ENCODE data around the gene KLK15. TPM values are rescaled to one million over a fixed set of nuclear protein-coding genes. Genes with fewer than 3 reads are reported as not detected.

Gene KLK15
- total and polyA plus RNA-seq, 2 of the 4 experiments (the other 2 are of a cell fraction), result not detected

DNA sequence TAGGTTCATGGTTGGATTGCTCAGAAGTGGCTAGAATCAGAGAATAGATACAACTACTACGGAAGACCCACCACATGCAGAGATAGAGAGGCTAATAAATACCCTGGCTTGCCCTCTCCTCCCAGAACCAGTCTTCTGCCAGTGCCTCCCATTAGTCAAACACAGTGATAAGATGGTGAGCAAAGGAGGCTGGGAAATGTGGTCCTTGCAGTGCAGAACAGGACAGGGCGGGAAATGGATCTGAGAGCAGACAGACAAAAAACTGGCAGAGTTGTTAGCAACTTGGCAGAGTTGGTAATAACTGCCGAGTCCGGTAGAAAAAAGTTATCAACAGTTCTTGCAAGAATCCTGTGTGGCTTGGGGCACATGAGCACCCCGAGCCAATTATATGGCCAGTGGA lies 18.5 kb downstream of the KLK15 start:
- in situ Hi-C loops (cut with MboI; ENCODE audit: low sequenced_read_pairs), result no loop called here
- H4K8ac ChIP-seq (ENCODE audit: low read depth in 2 of 2, low read length in 2 of 2), result no peak overlapping the region
- no peak overlapping the region for H3K18ac ChIP-seq (ENCODE audit: low read depth, low read length)
- H2BK120ac ChIP-seq (ENCODE audit: low read depth, low read length), result no peak overlapping the region
- no peak overlapping the region for H2BK15ac ChIP-seq (ENCODE audit: low read depth, low read length)
- no peak overlapping the region for H2BK20ac ChIP-seq (ENCODE audit: low read depth, low read length)
- POLR2A ChIA-PET (ENCODE audit: unreplicated experiment), result no interaction called here
- H3K27ac ChIP-seq (ENCODE audit: insufficient read depth, low read length), result no peak overlapping the region
- H4K5ac ChIP-seq (ENCODE audit: low read depth, low read length), result no peak overlapping the region
- H3K27me3 ChIP-seq (ENCODE audit: control insufficient read depth, insufficient read depth, low read length), result peaks cover 27% of the 10 kb centered on the region
- no peak overlapping the region for H3K9ac ChIP-seq (ENCODE audit: low read depth, low read length)
- no peak overlapping the region for H3K23ac ChIP-seq (ENCODE audit: low read depth, low read length)
- no peak overlapping the region for H2AK5ac ChIP-seq (ENCODE audit: low read depth, low read length)
- H2AK9ac ChIP-seq (replicated peaks; ENCODE audit: low read depth, low read length, poor library complexity), result no peak overlapping the region
- CTCF ChIA-PET, result no interaction called here
- no peak overlapping the region for H3K4ac ChIP-seq (ENCODE audit: low read depth, low read length)
- no peaks in the 10 kb centered on the region for H4K20me1 ChIP-seq (ENCODE audit: insufficient read depth, low read length)
- H3K9me3 ChIP-seq (ENCODE audit: control insufficient read depth, insufficient read depth, low read length), result no peaks in the 10 kb centered on the region
- H2BK5ac ChIP-seq (ENCODE audit: low read depth, low read length, poor library complexity, severe bottlenecking), result no peak overlapping the region
- no peaks in the 10 kb centered on the region for H3K79me1 ChIP-seq (ENCODE audit: low read depth in 1 of 2, low read length in 2 of 2)
- H3K14ac ChIP-seq (replicated peaks; ENCODE audit: low read depth, low read length), result no peak overlapping the region
- H4K91ac ChIP-seq (ENCODE audit: insufficient read depth, low read depth, low read length), result no peak overlapping the region
- no peaks in the 10 kb centered on the region for H3K4me1 ChIP-seq (ENCODE audit: control insufficient read depth, insufficient read depth, low read length)
- TF ChIP-seq MAFK (IDR thresholded peaks at IDR 0.05; ENCODE audit: low read depth, low read length) (no peak), BHLHE40 (IDR thresholded peaks at IDR 0.05; ENCODE audit: low read depth, low read length) (no peak), FOS (IDR thresholded peaks at IDR 0.05; ENCODE audit: low read depth, low read length) (no peak), RFX5 (IDR thresholded peaks at IDR 0.05; ENCODE audit: low read depth, low read length) (no peak), RCOR1 (IDR thresholded peaks at IDR 0.05; ENCODE audit: insufficient replicate concordance, low read length) (no peak), POLR2A (IDR thresholded peaks at IDR 0.05; ENCODE audit: low read depth, low read length) (no peak), CEBPB (IDR thresholded peaks at IDR 0.05; ENCODE audit: low read depth, low read length) (no peak)
- TF ChIP-seq, protein P1, sequence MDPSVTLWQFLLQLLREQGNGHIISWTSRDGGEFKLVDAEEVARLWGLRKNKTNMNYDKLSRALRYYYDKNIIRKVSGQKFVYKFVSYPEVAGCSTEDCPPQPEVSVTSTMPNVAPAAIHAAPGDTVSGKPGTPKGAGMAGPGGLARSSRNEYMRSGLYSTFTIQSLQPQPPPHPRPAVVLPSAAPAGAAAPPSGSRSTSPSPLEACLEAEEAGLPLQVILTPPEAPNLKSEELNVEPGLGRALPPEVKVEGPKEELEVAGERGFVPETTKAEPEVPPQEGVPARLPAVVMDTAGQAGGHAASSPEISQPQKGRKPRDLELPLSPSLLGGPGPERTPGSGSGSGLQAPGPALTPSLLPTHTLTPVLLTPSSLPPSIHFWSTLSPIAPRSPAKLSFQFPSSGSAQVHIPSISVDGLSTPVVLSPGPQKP (IDR thresholded peaks at IDR 0.05; ENCODE audit: borderline replicate concordance, low read depth, low read length), result no peak
- no peak overlapping the region for H3K4me2 ChIP-seq (ENCODE audit: low read depth, low read length)
- no TSS peak for BruUV-seq (replicated peaks)
- H3K36me3 ChIP-seq (ENCODE audit: control insufficient read depth, insufficient read depth, low read length), result no peaks in the 10 kb centered on the region
- no peaks in the 10 kb centered on the region for H3K9me1 ChIP-seq (ENCODE audit: insufficient read depth, low read length)
- no CpG with 5 or more reads among the region's 5 CpGs for WGBS, 2 experiments (ENCODE audit: extremely low coverage in 2 of 2, insufficient read length in 1 of 2)
- DNase-seq (no peak), ATAC-seq (ENCODE audit: low read depth) (no peak)
- dilution Hi-C loops (cut with HindIII; ENCODE audit: low sequenced_read_pairs, unreplicated experiment), result no loop called here
- H3K4me3 ChIP-seq (ENCODE audit: insufficient read depth, low read depth, low read length), result no peak overlapping the region
- H3K56ac ChIP-seq (ENCODE audit: extremely low read depth, insufficient read depth, low read length), result no peak overlapping the region
- intact Hi-C loops (cut with micrococcal nuclease), result no loop called here
- no peak overlapping the region for H2AFZ ChIP-seq (replicated peaks; ENCODE audit: low read length, poor library complexity)

Measured in IMR-90 (cell line).